Spleen (tissue), 7 donors: ENCODE measurements around the gene DNAJC3.

Experiments used
- CTCF ChIP-seq, 11 experiments: fragments of 200-600 bp in 7 of 11; fragments of 450-650 bp in 4 of 11; sonication (generic) in 4 of 11; IDR thresholded peaks in 8 of 11; conservative IDR thresholded peaks in 3 of 11; 1 replicate in 7 of 11; 2 replicates in 4 of 11; pipeline versions ENCODE4 v1.4.0 to v1.8.0; 2016 to 2021; ENCODE audit warnings: antibody characterized with exemption in 11 of 11, inconsistent platforms in 4 of 11, mild to moderate bottlenecking in 1 of 11
- POLR2AphosphoS5 ChIP-seq, 3 donors: sonication (generic); formaldehyde crosslinking; IDR thresholded peaks; one replicate each; pipeline ENCODE4 v1.5.1; 2017; ENCODE audit warnings: antibody characterized with exemption in 3 of 3
- donor health status: DM: no; HTN: no; CAD: no; lungs with moderate emphysema.
- donor health status: DM: no; HTN: no; CAD: no.
- donor health status: DM: no; HTN: no; CAD: no.

- TF ChIP-seq CTCF (IDR thresholded peaks at IDR 0.05 in 8 of 11, conservative IDR thresholded peaks at IDR 0.05 in 3 of 11) (no peak), POLR2AphosphoS5 (IDR thresholded peaks at IDR 0.05) (no peak)
Observed at GRCh38 chr13:95793781-95794180, 116.8 kb downstream of the DNAJC3 start.
